ENCODE results near the gene ANKH.

- TF ChIP-seq CTCF (IDR thresholded peaks at IDR 0.05; ENCODE audit: borderline replicate concordance, extremely low read depth, low read length, poor library complexity, severe bottlenecking) (no peak), EZH2 (IDR thresholded peaks at IDR 0.05; ENCODE audit: borderline replicate concordance, low read depth, low read length, severe bottlenecking) (no peak)
Measured at GRCh38 chr5:14915291-14915952, 43.8 kb upstream of the ANKH start.

All from DND-41 (cell line).